IMR-90 (cell line): Measurements from ENCODE around the gene PADI6. TPM values are rescaled to one million over a fixed set of nuclear protein-coding genes. Genes with fewer than 3 reads are reported as not detected.

Experiments used
- ATAC-seq: fragments of 200-7000 bp; cut with Tn5 transposase; 2 replicates; pipeline ENCODE4 v1.9.1; 2020; ENCODE audit warnings: low read depth, mild to moderate bottlenecking, moderate library complexity
- BruUV-seq: library from RNA; stranded (reverse); fragments of 400-500 nt; replicated peaks from 2 replicates; lab custom pipeline; 2021; lab: Mats Ljungman, UMichigan
- CTCF ChIA-PET: fragments of 300-600 bp; formaldehyde crosslinking; extraction: SDS; loops from one replicate; lab custom pipeline; 2021; ENCODE audit warnings: antibody characterized with exemption; lab: Yijun Ruan, JAX
- POLR2A ChIA-PET: fragments of 300-600 bp; sonication (Branson Sonifier 250); formaldehyde crosslinking; loops from one replicate; lab custom pipeline; 2022; ENCODE audit warnings: antibody characterized with exemption; ENCODE audit not compliant: unreplicated experiment; lab: Charles Lee
- DNase-seq: peaks from one replicate; pipeline ENCODE4 v3.0.0; 2013
- H2AFZ ChIP-seq: replicated peaks from 2 replicates; pipeline ENCODE3; 2013; ENCODE audit warnings: low read length, mild to moderate bottlenecking; ENCODE audit not compliant: poor library complexity
- H2AK5ac ChIP-seq: 2 replicates; pipeline ENCODE4 v1.6.1; 2013; ENCODE audit warnings: low read depth, low read length, inconsistent platforms
- H2AK9ac ChIP-seq: replicated peaks from 2 replicates; pipeline ENCODE3; 2013; ENCODE audit warnings: mild to moderate bottlenecking, low read depth, low read length, moderate library complexity; ENCODE audit not compliant: poor library complexity
- H2BK120ac ChIP-seq: 2 replicates; pipeline ENCODE4 v1.6.1; 2013; ENCODE audit warnings: low read depth, low read length, inconsistent platforms
- H2BK15ac ChIP-seq: 3 replicates; pipeline ENCODE4 v1.6.1; 2013; ENCODE audit warnings: low read depth, low read length, inconsistent platforms
- H2BK20ac ChIP-seq: 2 replicates; pipeline ENCODE4 v1.6.1; 2013; ENCODE audit warnings: low read depth, mild to moderate bottlenecking, inconsistent platforms, low read length, moderate library complexity
- H2BK5ac ChIP-seq: 2 replicates; pipeline ENCODE4 v1.6.1; 2013; ENCODE audit warnings: mild to moderate bottlenecking, low read depth, low read length, inconsistent platforms; ENCODE audit not compliant: poor library complexity, severe bottlenecking
- H3K14ac ChIP-seq: replicated peaks from 2 replicates; pipeline ENCODE4 v1.6.1; 2013; ENCODE audit warnings: low read depth, low read length, inconsistent platforms
- H3K18ac ChIP-seq: 2 replicates; pipeline ENCODE4 v1.6.1; 2013; ENCODE audit warnings: low read depth, low read length, control low read depth
- H3K23ac ChIP-seq: 2 replicates; pipeline ENCODE4 v1.6.1; 2013; ENCODE audit warnings: low read depth, low read length, inconsistent platforms
- H3K27ac ChIP-seq: 2 replicates; pipeline ENCODE4 v1.5.1; 2013; ENCODE audit warnings: mild to moderate bottlenecking, control low read depth, low read length; ENCODE audit not compliant: insufficient read depth
- H3K27me3 ChIP-seq: 2 replicates; pipeline ENCODE4 v1.6.1; 2013; ENCODE audit warnings: low read length; ENCODE audit not compliant: control insufficient read depth, insufficient read depth
- H3K36me3 ChIP-seq: 2 replicates; pipeline ENCODE4 v1.6.1; 2013; ENCODE audit warnings: low read length, mixed read lengths; ENCODE audit not compliant: control insufficient read depth, insufficient read depth
- H3K4ac ChIP-seq: 2 replicates; pipeline ENCODE4 v1.6.1; 2013; ENCODE audit warnings: low read depth, low read length, inconsistent platforms
- H3K4me1 ChIP-seq: 2 replicates; pipeline ENCODE4 v1.6.1; 2013; ENCODE audit warnings: low read length, mixed read lengths; ENCODE audit not compliant: control insufficient read depth, insufficient read depth
- H3K4me2 ChIP-seq: 2 replicates; pipeline ENCODE4 v1.6.1; 2013; ENCODE audit warnings: low read depth, mild to moderate bottlenecking, control low read depth, low read length, moderate library complexity
- H3K4me3 ChIP-seq: 2 replicates; pipeline ENCODE4 v1.5.1; 2013; ENCODE audit warnings: low read depth, mild to moderate bottlenecking, control low read depth, low read length, moderate library complexity; ENCODE audit not compliant: insufficient read depth
- H3K56ac ChIP-seq: 2 replicates; pipeline ENCODE4 v1.6.1; 2013; ENCODE audit warnings: low read length, inconsistent platforms; ENCODE audit not compliant: insufficient read depth; ENCODE audit errors: extremely low read depth
- H3K79me1 ChIP-seq, 2 experiments: 2 replicates each; pipeline ENCODE4 v1.6.1; 2013; ENCODE audit warnings: low read length in 2 of 2, inconsistent platforms in 1 of 2, low read depth in 1 of 2
- H3K9ac ChIP-seq: 2 replicates; pipeline ENCODE4 v1.6.1; 2013; ENCODE audit warnings: low read depth, low read length, control low read depth
- H3K9me1 ChIP-seq: 2 replicates; pipeline ENCODE4 v1.6.1; 2013; ENCODE audit warnings: low read length, inconsistent platforms; ENCODE audit not compliant: insufficient read depth
- H3K9me3 ChIP-seq: 2 replicates; pipeline ENCODE4 v1.6.1; 2013; ENCODE audit warnings: low read length; ENCODE audit not compliant: control insufficient read depth, insufficient read depth
- H4K20me1 ChIP-seq: 2 replicates; pipeline ENCODE4 v1.6.1; 2013; ENCODE audit warnings: low read length, inconsistent platforms; ENCODE audit not compliant: insufficient read depth
- H4K5ac ChIP-seq: 2 replicates; pipeline ENCODE4 v1.6.1; 2013; ENCODE audit warnings: mild to moderate bottlenecking, low read depth, low read length, control low read depth
- H4K8ac ChIP-seq, 2 experiments: 2 replicates each; pipeline ENCODE4 v1.6.1; 2013; ENCODE audit warnings: low read depth in 2 of 2, low read length in 2 of 2, control low read depth in 1 of 2, inconsistent platforms in 1 of 2
- H4K91ac ChIP-seq: 2 replicates; pipeline ENCODE4 v1.6.1; 2013; ENCODE audit warnings: low read depth, low read length, inconsistent platforms; ENCODE audit not compliant: insufficient read depth
- BHLHE40 ChIP-seq: fragments of 150-350 bp; IDR thresholded peaks from 2 replicates; pipeline ENCODE4 v1.6.1; 2016; ENCODE audit warnings: mild to moderate bottlenecking, low read depth, low read length
- CEBPB ChIP-seq: IDR thresholded peaks from 2 replicates; pipeline ENCODE4 v1.6.1; 2012; ENCODE audit warnings: low read depth, low read length, improper control_type of control experiment
- CHD1 ChIP-seq: IDR thresholded peaks from 2 replicates; pipeline ENCODE4 v1.6.1; 2012; ENCODE audit warnings: low read depth, low read length, improper control_type of control experiment
- FOS ChIP-seq: fragments of 150-350 bp; IDR thresholded peaks from 2 replicates; pipeline ENCODE4 v1.6.1; 2016; ENCODE audit warnings: low read depth, low read length
- MAFK ChIP-seq: IDR thresholded peaks from 2 replicates; pipeline ENCODE4 v1.6.1; 2012; ENCODE audit warnings: low read depth, low read length, improper control_type of control experiment
- MAZ ChIP-seq: IDR thresholded peaks from 2 replicates; pipeline ENCODE4 v1.6.1; 2012; ENCODE audit warnings: low read depth, mild to moderate bottlenecking, low read length, improper control_type of control experiment, moderate library complexity, borderline replicate concordance
- MXI1 ChIP-seq: IDR thresholded peaks from 2 replicates; pipeline ENCODE4 v1.6.1; 2012; ENCODE audit warnings: low read depth, mild to moderate bottlenecking, low read length, moderate library complexity, borderline replicate concordance
- NFE2L2 ChIP-seq: fragments of 150-350 bp; IDR thresholded peaks from 2 replicates; pipeline ENCODE4 v1.6.1; 2016; ENCODE audit warnings: low read depth, mild to moderate bottlenecking, low read length
- POLR2A ChIP-seq: IDR thresholded peaks from 2 replicates; pipeline ENCODE4 v1.6.1; 2012; ENCODE audit warnings: mild to moderate bottlenecking, low read depth, low read length
- RCOR1 ChIP-seq: IDR thresholded peaks from 2 replicates; pipeline ENCODE4 v1.6.1; 2012; ENCODE audit warnings: mild to moderate bottlenecking, low read length, improper control_type of control experiment; ENCODE audit not compliant: insufficient replicate concordance
- RFX5 ChIP-seq: IDR thresholded peaks from 2 replicates; pipeline ENCODE4 v1.8.0; 2012; ENCODE audit warnings: low read depth, mild to moderate bottlenecking, low read length, moderate library complexity
- SMC3 ChIP-seq: fragments of 150-350 bp; IDR thresholded peaks from 2 replicates; pipeline ENCODE4 v1.6.1; 2016; ENCODE audit warnings: low read depth, mild to moderate bottlenecking, antibody characterized with exemption, low read length, moderate library complexity
- WGBS, 2 experiments: methylation state at CpG; one replicate each; pipeline versions ENCODE4 v1.1.5 to v1.1.7; 2013; ENCODE audit warnings: missing lambda C conversion rate in 2 of 2; ENCODE audit not compliant: insufficient read length in 1 of 2; ENCODE audit errors: extremely low coverage in 2 of 2; 5-methylcytosine and 5-hydroxymethylcytosine counted together
- dilution Hi-C: fragments of 300-500 bp; cut with HindIII; formaldehyde crosslinking; loops from one replicate; pipeline ENCODE4 v1.14.3; 2018; ENCODE audit warnings: low sequenced_read_pairs; ENCODE audit not compliant: unreplicated experiment
- in situ Hi-C: fragments of 300-500 bp; cut with MboI; formaldehyde crosslinking; loops from 3 replicates; pipeline ENCODE4 v1.14.3; 2019; ENCODE audit warnings: low sequenced_read_pairs, inconsistent platforms, mixed read lengths
- intact Hi-C: fragments of 100-400 bp; cut with micrococcal nuclease; formaldehyde crosslinking; loops from 2 replicates; pipeline ENCODE4 v1.10.0; 2022
- polyA plus RNA-seq, 3 experiments: library from polyadenylated mRNA; depleted of rRNA; stranded (reverse); fragments of >200 nt; gene quantifications; 2 replicates each; pipeline ENCODE4 v1.2.3, GENCODE V29; 2012; ENCODE audit warnings: low replicate concordance in 1 of 3
- total RNA-seq: library from RNA; depleted of rRNA; stranded (reverse); fragments of >200 nt; gene quantifications from 2 replicates; pipeline ENCODE4 v1.2.3, GENCODE V29; 2012
- TF ChIP-seq, protein P1 (sequence below): fragments of 150-350 bp; IDR thresholded peaks from 2 replicates; pipeline ENCODE4 v1.6.1; 2016; ENCODE audit warnings: low read depth, mild to moderate bottlenecking, low read length, moderate library complexity, borderline replicate concordance
- TF ChIP-seq, protein P2 (sequence below): fragments of 150-350 bp; IDR thresholded peaks from 2 replicates; pipeline ENCODE4 v1.6.1; 2017; ENCODE audit warnings: mild to moderate bottlenecking, antibody characterized with exemption, low read length, low read depth
- TF ChIP-seq, protein P3 (sequence below): conservative IDR thresholded peaks from 2 replicates; pipeline ENCODE4 v1.5.1; 2012; ENCODE audit warnings: mild to moderate bottlenecking, low read depth, low read length, improper control_type of control experiment

PADI6 gene
- total and polyA plus RNA-seq, 2 of the 4 experiments (the other 2 are of a cell fraction), result not detected

DNA sequence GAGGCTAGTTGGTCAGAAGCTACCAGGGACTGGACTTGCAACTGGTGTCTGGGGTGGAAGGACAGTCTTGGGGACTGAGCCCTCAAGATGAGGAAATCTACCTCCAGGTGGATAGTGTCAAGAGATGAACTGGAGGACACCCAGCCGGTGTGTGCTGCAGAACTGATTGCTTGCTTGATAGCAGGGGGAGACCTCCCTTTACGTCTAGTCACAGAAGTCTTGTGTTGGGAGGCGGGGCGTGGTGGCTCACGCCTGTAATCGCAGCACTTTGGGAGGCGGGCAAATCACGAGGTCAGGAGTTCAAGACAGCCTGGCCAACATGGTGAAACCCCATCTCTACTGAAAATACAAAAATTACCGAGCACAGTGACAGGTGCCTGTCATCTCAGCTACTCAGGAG is 62.6 kb downstream of the PADI6 start:
- Histone ChIP-seq H3K4me3 (no peak overlapping the region), H3K4ac (no peak overlapping the region), H3K9ac (no peak overlapping the region), H2BK5ac (no peak overlapping the region), H3K27me3 (no peaks in the 10 kb centered on the region), H2BK120ac (no peak overlapping the region), H3K79me1 (peaks cover 12 to 52% of the 10 kb centered on the region in 2 experiments), H2BK20ac (no peak overlapping the region), H3K14ac (no peak overlapping the region), H4K5ac (no peak overlapping the region), H3K23ac (0 out of 2 replicates have a peak overlapping the region, but pooled peaks have one; percentile 24), H4K91ac (no peak overlapping the region), H3K27ac (no peak overlapping the region), H3K9me3 (no peaks in the 10 kb centered on the region), H3K4me1 (peaks cover 7% of the 10 kb centered on the region), H3K18ac (no peak overlapping the region), H2AFZ (no peak overlapping the region), H3K4me2 (no peak overlapping the region), H3K36me3 (peaks cover 33% of the 10 kb centered on the region), H2AK5ac (no peak overlapping the region), H3K9me1 (peaks cover 8% of the 10 kb centered on the region; the same call in 1 of the 2 replicates), H4K20me1 (peaks cover 45% of the 10 kb centered on the region), H3K56ac (no peak overlapping the region), H2BK15ac (no peak overlapping the region), H4K8ac (no peak overlapping the region), H2AK9ac (no peak overlapping the region)
- ATAC-seq (no peak), DNase-seq (no peak)
- CTCF ChIA-PET, result no interaction called here
- no peak for TF ChIP-seq CHD1
- no peak for TF ChIP-seq SMC3
- TF ChIP-seq POLR2A, result no peak
- TF ChIP-seq, protein P1, sequence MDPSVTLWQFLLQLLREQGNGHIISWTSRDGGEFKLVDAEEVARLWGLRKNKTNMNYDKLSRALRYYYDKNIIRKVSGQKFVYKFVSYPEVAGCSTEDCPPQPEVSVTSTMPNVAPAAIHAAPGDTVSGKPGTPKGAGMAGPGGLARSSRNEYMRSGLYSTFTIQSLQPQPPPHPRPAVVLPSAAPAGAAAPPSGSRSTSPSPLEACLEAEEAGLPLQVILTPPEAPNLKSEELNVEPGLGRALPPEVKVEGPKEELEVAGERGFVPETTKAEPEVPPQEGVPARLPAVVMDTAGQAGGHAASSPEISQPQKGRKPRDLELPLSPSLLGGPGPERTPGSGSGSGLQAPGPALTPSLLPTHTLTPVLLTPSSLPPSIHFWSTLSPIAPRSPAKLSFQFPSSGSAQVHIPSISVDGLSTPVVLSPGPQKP, result no peak
- TF ChIP-seq MXI1, result no peak
- no peak for TF ChIP-seq CEBPB
- no peak for TF ChIP-seq RCOR1
- no peak for TF ChIP-seq FOS
- TF ChIP-seq BHLHE40, result no peak
- TF ChIP-seq MAZ, result no peak
- TF ChIP-seq MAFK, result no peak
- TF ChIP-seq, protein P2, sequence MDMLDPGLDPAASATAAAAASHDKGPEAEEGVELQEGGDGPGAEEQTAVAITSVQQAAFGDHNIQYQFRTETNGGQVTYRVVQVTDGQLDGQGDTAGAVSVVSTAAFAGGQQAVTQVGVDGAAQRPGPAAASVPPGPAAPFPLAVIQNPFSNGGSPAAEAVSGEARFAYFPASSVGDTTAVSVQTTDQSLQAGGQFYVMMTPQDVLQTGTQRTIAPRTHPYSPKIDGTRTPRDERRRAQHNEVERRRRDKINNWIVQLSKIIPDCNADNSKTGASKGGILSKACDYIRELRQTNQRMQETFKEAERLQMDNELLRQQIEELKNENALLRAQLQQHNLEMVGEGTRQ, result no peak
- no peak for TF ChIP-seq RFX5
- TF ChIP-seq NFE2L2, result no peak
- TF ChIP-seq, protein P3, sequence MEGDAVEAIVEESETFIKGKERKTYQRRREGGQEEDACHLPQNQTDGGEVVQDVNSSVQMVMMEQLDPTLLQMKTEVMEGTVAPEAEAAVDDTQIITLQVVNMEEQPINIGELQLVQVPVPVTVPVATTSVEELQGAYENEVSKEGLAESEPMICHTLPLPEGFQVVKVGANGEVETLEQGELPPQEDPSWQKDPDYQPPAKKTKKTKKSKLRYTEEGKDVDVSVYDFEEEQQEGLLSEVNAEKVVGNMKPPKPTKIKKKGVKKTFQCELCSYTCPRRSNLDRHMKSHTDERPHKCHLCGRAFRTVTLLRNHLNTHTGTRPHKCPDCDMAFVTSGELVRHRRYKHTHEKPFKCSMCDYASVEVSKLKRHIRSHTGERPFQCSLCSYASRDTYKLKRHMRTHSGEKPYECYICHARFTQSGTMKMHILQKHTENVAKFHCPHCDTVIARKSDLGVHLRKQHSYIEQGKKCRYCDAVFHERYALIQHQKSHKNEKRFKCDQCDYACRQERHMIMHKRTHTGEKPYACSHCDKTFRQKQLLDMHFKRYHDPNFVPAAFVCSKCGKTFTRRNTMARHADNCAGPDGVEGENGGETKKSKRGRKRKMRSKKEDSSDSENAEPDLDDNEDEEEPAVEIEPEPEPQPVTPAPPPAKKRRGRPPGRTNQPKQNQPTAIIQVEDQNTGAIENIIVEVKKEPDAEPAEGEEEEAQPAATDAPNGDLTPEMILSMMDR, result no peak
- WGBS, 2 experiments, result 82% methylated on average over 7 of the region's 9 CpGs; no CpG with 5 or more reads in 1 of the 2 experiments
- in situ Hi-C loops, result no loop called here
- dilution Hi-C loops, result no loop called here
- intact Hi-C loops, result no loop called here
- POLR2A ChIA-PET, result no interaction called here
- no TSS peak for BruUV-seq
